Neural cell (in vitro differentiated cells): ENCODE data around the gene HHIPL1. TPM values are rescaled to one million over a fixed set of nuclear protein-coding genes. Genes with fewer than 3 reads are reported as not detected.

ENCODE experiments used
- H2AFZ ChIP-seq: fragments of 200-600, 300-800 bp; sonication (generic), shearing (Covaris generic); 2 replicates; pipeline ENCODE4 v1.6.0; 2014; ENCODE audit warnings: low read depth, mild to moderate bottlenecking, antibody characterized with exemption, low read length, moderate library complexity
- H3F3A ChIP-seq: fragments of 200-600 bp; shearing (Covaris generic); 2 replicates; pipeline ENCODE4 v1.6.1; 2016; ENCODE audit warnings: mild to moderate bottlenecking, moderate library complexity, mixed read lengths, antibody characterized with exemption, low read length; ENCODE audit not compliant: insufficient read depth, poor library complexity, severe bottlenecking
- H3K27ac ChIP-seq: fragments of 200-600, 300-800 bp; sonication (generic), shearing (Covaris generic); 2 replicates; pipeline ENCODE4 v1.5.1; 2014; ENCODE audit warnings: mild to moderate bottlenecking, low read length, moderate library complexity
- H3K27me3 ChIP-seq: fragments of 300-800, 200-600 bp; sonication (generic), shearing (Covaris generic); 2 replicates; pipeline ENCODE4 v1.6.0; 2014; ENCODE audit warnings: mild to moderate bottlenecking, low read depth, low read length, moderate library complexity; ENCODE audit not compliant: insufficient read depth
- H3K36me3 ChIP-seq: fragments of 300-800, 200-600 bp; sonication (generic), shearing (Covaris generic); 2 replicates; pipeline ENCODE4 v1.5.1; 2014; ENCODE audit warnings: mild to moderate bottlenecking, antibody characterized with exemption, low read length, moderate library complexity; ENCODE audit not compliant: insufficient read depth
- H3K4me2 ChIP-seq: fragments of 300-800, 200-600 bp; sonication (generic), shearing (Covaris generic); 2 replicates; pipeline ENCODE4 v1.6.0; 2014; ENCODE audit warnings: mild to moderate bottlenecking, low read length
- H3K4me3 ChIP-seq: fragments of 300-800, 200-600 bp; sonication (generic), shearing (Covaris generic); 2 replicates; pipeline ENCODE4 v1.5.1; 2014; ENCODE audit warnings: mild to moderate bottlenecking, low read length, moderate library complexity
- H3K79me2 ChIP-seq: fragments of 200-600 bp; shearing (Covaris generic); replicated peaks from 2 replicates; pipeline ENCODE4 v1.6.0; 2014; ENCODE audit warnings: mild to moderate bottlenecking, low read length, moderate library complexity; ENCODE audit not compliant: insufficient read depth
- H3K9ac ChIP-seq: fragments of 300-800, 200-600 bp; sonication (generic), shearing (Covaris generic); 2 replicates; pipeline ENCODE4 v1.6.1; 2016; ENCODE audit warnings: mild to moderate bottlenecking, low read length, mixed read lengths
- H3K9me2 ChIP-seq: fragments of 200-600 bp; shearing (Covaris generic); 2 replicates; pipeline ENCODE4 v1.6.1; 2016; ENCODE audit warnings: mild to moderate bottlenecking, low read length, mixed read lengths; ENCODE audit not compliant: insufficient read depth
- H3K9me3 ChIP-seq: fragments of 200-600, 300-800 bp; sonication (generic), shearing (Covaris generic); 2 replicates; pipeline ENCODE4 v1.6.1; 2016; ENCODE audit warnings: mild to moderate bottlenecking, mixed run types, low read length, moderate library complexity, mixed read lengths
- H4K20me1 ChIP-seq: fragments of 200-600 bp; shearing (Covaris generic); 2 replicates; pipeline ENCODE4 v1.6.1; 2016; ENCODE audit warnings: mild to moderate bottlenecking, mixed run types; ENCODE audit not compliant: insufficient read depth
- CTCF ChIP-seq: fragments of 450-650 bp; IDR thresholded peaks from 2 replicates; pipeline ENCODE4 v1.5.1; 2014; ENCODE audit warnings: antibody characterized with exemption, mild to moderate bottlenecking, moderate library complexity; ENCODE audit not compliant: poor library complexity, severe bottlenecking
- EP300 ChIP-seq: fragments of 450-650 bp; conservative IDR thresholded peaks from 2 replicates; pipeline ENCODE4 v1.6.1; 2014; ENCODE audit warnings: antibody characterized with exemption, mild to moderate bottlenecking, moderate library complexity; ENCODE audit not compliant: poor library complexity, severe bottlenecking
- EZH2 ChIP-seq: fragments of 200-600, 300-800 bp; shearing (Covaris generic), sonication (generic); IDR thresholded peaks from 2 replicates; pipeline ENCODE4 v1.6.1; 2014; ENCODE audit warnings: antibody characterized with exemption, low read length, borderline replicate concordance, mild to moderate bottlenecking; ENCODE audit not compliant: insufficient read depth, poor library complexity, severe bottlenecking
- MXI1 ChIP-seq: fragments of 450-650 bp; conservative IDR thresholded peaks from 2 replicates; pipeline ENCODE4 v1.6.1; 2014; ENCODE audit warnings: antibody characterized with exemption, mild to moderate bottlenecking; ENCODE audit not compliant: poor library complexity, severe bottlenecking
- POLR2AphosphoS5 ChIP-seq: IDR thresholded peaks from 2 replicates; pipeline ENCODE4 v1.6.1; 2012
- RAD21 ChIP-seq: fragments of 450-650 bp; conservative IDR thresholded peaks from 2 replicates; pipeline ENCODE4 v1.6.1; 2014; ENCODE audit warnings: antibody characterized with exemption, mild to moderate bottlenecking, moderate library complexity
- REST ChIP-seq: IDR thresholded peaks from 2 replicates; pipeline ENCODE4 v1.6.1; 2012; ENCODE audit warnings: borderline replicate concordance
- SMC3 ChIP-seq: fragments of 450-650 bp; conservative IDR thresholded peaks from 2 replicates; pipeline ENCODE4 v1.6.1; 2014; ENCODE audit warnings: antibody characterized with exemption, mild to moderate bottlenecking, moderate library complexity; ENCODE audit not compliant: poor library complexity
- TAF1 ChIP-seq: IDR thresholded peaks from 2 replicates; pipeline ENCODE4 v1.6.1; 2012; ENCODE audit warnings: low read depth
- polyA plus RNA-seq: library from polyadenylated mRNA; depleted of rRNA; stranded (reverse); fragments of >200 nt; gene quantifications from 2 replicates; pipeline ENCODE4 v1.2.3, GENCODE V29; 2014

The HHIPL1 gene
- polyA plus RNA-seq, 1 donor from 2014 or later, result 0.47 TPM

GRCh38 chr14:99630202-99630601 lies 14.7 kb upstream of the HHIPL1 start:
- no peaks in the 10 kb centered on the region for H3K79me2 ChIP-seq
- TF ChIP-seq REST, result no peak
- no peak for TF ChIP-seq EP300
- no peak for TF ChIP-seq MXI1
- TF ChIP-seq POLR2AphosphoS5, result no peak
- no peak for TF ChIP-seq RAD21
- no peak for TF ChIP-seq SMC3
- no peak for TF ChIP-seq CTCF
- no peak for TF ChIP-seq EZH2
- no peak for TF ChIP-seq TAF1
- no peaks in the 10 kb centered on the region for H3K9me2 ChIP-seq
- H3K27ac ChIP-seq, result no peak overlapping the region
- H3K36me3 ChIP-seq, result no peaks in the 10 kb centered on the region
- no peak overlapping the region for H3K4me2 ChIP-seq
- H3K4me3 ChIP-seq, result no peak overlapping the region
- no peaks in the 10 kb centered on the region for H3K27me3 ChIP-seq
- no peak overlapping the region for H2AFZ ChIP-seq
- H3F3A ChIP-seq, result no peaks in the 10 kb centered on the region
- H4K20me1 ChIP-seq, result no peaks in the 10 kb centered on the region
- H3K9ac ChIP-seq, result no peak overlapping the region
- H3K9me3 ChIP-seq, result no peaks in the 10 kb centered on the region

- Histone ChIP-seq H4K20me1 (no peaks in the 10 kb centered on the region), H3K4me3 (no peak overlapping the region), H2AFZ (no peak overlapping the region), H3K27ac (no peak overlapping the region), H3K36me3 (no peaks in the 10 kb centered on the region), H3K9me2 (no peaks in the 10 kb centered on the region), H3K79me2 (no peaks in the 10 kb centered on the region), H3K9ac (no peak overlapping the region), H3K4me2 (no peak overlapping the region), H3K9me3 (no peaks in the 10 kb centered on the region), H3K27me3 (no peaks in the 10 kb centered on the region), H3F3A (no peaks in the 10 kb centered on the region)
- no peak for TF ChIP-seq POLR2AphosphoS5
Measured at GRCh38 chr14:99632410-99633035, 12.4 kb upstream of the HHIPL1 start.
